Hepatocyte (in vitro differentiated cells): ENCODE data around the gene ZMIZ1. TPM values are rescaled to one million over a fixed set of nuclear protein-coding genes. Genes with fewer than 3 reads are reported as not detected.

ENCODE experiments used
- DNase-seq: peaks from one replicate; pipeline ENCODE4 v3.0.0-alpha.2; 2016; ENCODE audit warnings: low spot score
- H2AFZ ChIP-seq: fragments of 200-600 bp; sonication (generic); 2 replicates; pipeline ENCODE4 v1.6.0; 2016; ENCODE audit warnings: antibody characterized with exemption, mild to moderate bottlenecking
- H3K27ac ChIP-seq: fragments of 200-600 bp; sonication (generic); 2 replicates; pipeline ENCODE4 v1.5.1; 2016; ENCODE audit warnings: mild to moderate bottlenecking
- H3K27me3 ChIP-seq: fragments of 200-600 bp; sonication (generic); 2 replicates; pipeline ENCODE4 v1.6.1; 2016
- H3K36me3 ChIP-seq: fragments of 200-600 bp; sonication (generic); replicated peaks from 2 replicates; pipeline ENCODE4 v1.5.1; 2016; ENCODE audit warnings: low read depth; ENCODE audit not compliant: insufficient read depth
- H3K4me1 ChIP-seq: fragments of 200-600 bp; sonication (generic); 2 replicates; pipeline ENCODE4 v1.5.1; 2016; ENCODE audit warnings: mild to moderate bottlenecking, moderate library complexity; ENCODE audit not compliant: insufficient read depth
- H3K4me2 ChIP-seq: fragments of 200-600 bp; sonication (generic); 2 replicates; pipeline ENCODE4 v1.6.0; 2016
- H3K4me3 ChIP-seq: fragments of 200-600 bp; sonication (generic); 2 replicates; pipeline ENCODE4 v1.5.1; 2016; ENCODE audit warnings: mild to moderate bottlenecking
- H3K79me2 ChIP-seq: fragments of 200-600 bp; sonication (generic); 2 replicates; pipeline ENCODE4 v1.6.0; 2017; ENCODE audit warnings: mild to moderate bottlenecking
- H3K9me2 ChIP-seq: fragments of 200-600 bp; sonication (generic); replicated peaks from 2 replicates; pipeline ENCODE4 v1.6.0; 2017; ENCODE audit warnings: mild to moderate bottlenecking; ENCODE audit not compliant: insufficient read depth
- H3K9me3 ChIP-seq: fragments of 200-600 bp; sonication (generic); 2 replicates; pipeline ENCODE4 v1.5.1; 2016; ENCODE audit warnings: low read depth, mild to moderate bottlenecking
- H4K20me1 ChIP-seq: fragments of 200-600 bp; sonication (generic); 2 replicates; pipeline ENCODE4 v1.6.0; 2016; ENCODE audit warnings: mild to moderate bottlenecking; ENCODE audit not compliant: insufficient read depth, poor library complexity, severe bottlenecking
- EZH2 ChIP-seq: fragments of 200-600 bp; sonication (generic); IDR thresholded peaks from 2 replicates; pipeline ENCODE4 v1.6.1; 2016; ENCODE audit warnings: antibody characterized with exemption, mild to moderate bottlenecking, borderline replicate concordance
- EZH2phosphoT487 ChIP-seq: fragments of 200-600 bp; sonication (generic); IDR thresholded peaks from one replicate; pipeline ENCODE4 v1.6.1; 2018; ENCODE audit warnings: antibody characterized with exemption, mild to moderate bottlenecking, low read depth, moderate library complexity; ENCODE audit not compliant: unreplicated experiment, severe bottlenecking
- WGBS: methylation state at CpG from one replicate; pipeline ENCODE4 v1.1.6; 2016; ENCODE audit warnings: low lambda C conversion rate; ENCODE audit errors: missing lambda C conversion rate; 5-methylcytosine and 5-hydroxymethylcytosine counted together
- polyA plus RNA-seq: library from polyadenylated mRNA; unstranded; fragments of >200 nt; fragmentation: Nextera tagmentation; extraction: Ambion mirVana; gene quantifications from 2 replicates; pipeline ENCODE4 v1.2.1, GENCODE V29; 2016
- total RNA-seq: library from RNA; depleted of rRNA; stranded (reverse); fragments of >200 nt; gene quantifications from 2 replicates; pipeline ENCODE4 v1.2.3, GENCODE V29; 2014
- TF ChIP-seq, protein P1 (sequence below): fragments of 200-600 bp; sonication (generic); IDR thresholded peaks from 2 replicates; pipeline ENCODE4 v1.5.1; 2016; ENCODE audit warnings: antibody characterized with exemption, mild to moderate bottlenecking; ENCODE audit not compliant: poor library complexity

ZMIZ1 gene
- total and polyA plus RNA-seq, 2 experiments from 2014 or later = 30.9 to 32.4 TPM

DNA sequence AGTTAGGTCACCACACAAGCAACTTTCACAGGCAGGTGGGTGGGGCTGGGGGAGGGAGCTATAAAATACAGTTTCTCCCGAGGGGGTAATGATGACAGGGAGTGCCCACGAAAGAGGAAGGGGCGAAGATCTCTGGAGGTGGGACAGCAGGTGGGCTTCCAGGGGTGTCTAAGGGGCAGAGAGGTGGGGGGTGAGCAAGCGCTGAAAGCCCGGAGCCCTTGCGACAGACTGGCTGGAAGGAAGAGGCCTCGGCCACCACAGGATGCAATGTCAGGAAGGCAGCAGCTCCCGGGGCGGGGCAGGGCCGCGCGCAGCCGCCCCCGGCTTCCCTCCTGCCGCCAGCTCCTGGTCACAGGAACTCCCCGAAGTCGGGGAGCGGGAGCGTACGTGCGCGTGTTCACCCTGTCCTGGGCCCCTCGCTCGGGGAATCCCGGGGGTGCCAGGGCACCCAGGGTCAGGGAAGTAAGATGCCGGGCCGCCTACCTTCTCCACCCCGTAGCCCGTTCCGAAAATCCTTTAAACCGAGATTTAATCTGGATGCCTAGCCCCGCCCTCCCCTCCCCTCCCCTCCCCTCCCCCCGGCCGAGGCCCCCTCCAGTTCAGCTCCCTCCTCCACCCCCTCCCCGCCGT is 173.3 kb downstream of the ZMIZ1 start:
- Histone ChIP-seq H4K20me1 (peaks cover 93% of the 10 kb centered on the region), H3K36me3 (no peaks in the 10 kb centered on the region), H3K27me3 (no peaks in the 10 kb centered on the region), H3K4me2 (peak overlapping the region; percentile 87), H3K79me2 (peaks cover 62% of the 10 kb centered on the region), H3K9me2 (no peaks in the 10 kb centered on the region), H3K27ac (peak overlapping the region; percentile 37), H3K4me1 (peaks cover 44% of the 10 kb centered on the region), H2AFZ (no peak overlapping the region), H3K9me3 (no peaks in the 10 kb centered on the region), H3K4me3 (peak overlapping the region; percentile 55)
- 10% methylated on average over 24 of the region's 36 CpGs for WGBS
- no peak for TF ChIP-seq EZH2phosphoT487
- TF ChIP-seq, protein P1, sequence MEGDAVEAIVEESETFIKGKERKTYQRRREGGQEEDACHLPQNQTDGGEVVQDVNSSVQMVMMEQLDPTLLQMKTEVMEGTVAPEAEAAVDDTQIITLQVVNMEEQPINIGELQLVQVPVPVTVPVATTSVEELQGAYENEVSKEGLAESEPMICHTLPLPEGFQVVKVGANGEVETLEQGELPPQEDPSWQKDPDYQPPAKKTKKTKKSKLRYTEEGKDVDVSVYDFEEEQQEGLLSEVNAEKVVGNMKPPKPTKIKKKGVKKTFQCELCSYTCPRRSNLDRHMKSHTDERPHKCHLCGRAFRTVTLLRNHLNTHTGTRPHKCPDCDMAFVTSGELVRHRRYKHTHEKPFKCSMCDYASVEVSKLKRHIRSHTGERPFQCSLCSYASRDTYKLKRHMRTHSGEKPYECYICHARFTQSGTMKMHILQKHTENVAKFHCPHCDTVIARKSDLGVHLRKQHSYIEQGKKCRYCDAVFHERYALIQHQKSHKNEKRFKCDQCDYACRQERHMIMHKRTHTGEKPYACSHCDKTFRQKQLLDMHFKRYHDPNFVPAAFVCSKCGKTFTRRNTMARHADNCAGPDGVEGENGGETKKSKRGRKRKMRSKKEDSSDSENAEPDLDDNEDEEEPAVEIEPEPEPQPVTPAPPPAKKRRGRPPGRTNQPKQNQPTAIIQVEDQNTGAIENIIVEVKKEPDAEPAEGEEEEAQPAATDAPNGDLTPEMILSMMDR = no peak
- peak; percentile 80 for DNase-seq

DNA sequence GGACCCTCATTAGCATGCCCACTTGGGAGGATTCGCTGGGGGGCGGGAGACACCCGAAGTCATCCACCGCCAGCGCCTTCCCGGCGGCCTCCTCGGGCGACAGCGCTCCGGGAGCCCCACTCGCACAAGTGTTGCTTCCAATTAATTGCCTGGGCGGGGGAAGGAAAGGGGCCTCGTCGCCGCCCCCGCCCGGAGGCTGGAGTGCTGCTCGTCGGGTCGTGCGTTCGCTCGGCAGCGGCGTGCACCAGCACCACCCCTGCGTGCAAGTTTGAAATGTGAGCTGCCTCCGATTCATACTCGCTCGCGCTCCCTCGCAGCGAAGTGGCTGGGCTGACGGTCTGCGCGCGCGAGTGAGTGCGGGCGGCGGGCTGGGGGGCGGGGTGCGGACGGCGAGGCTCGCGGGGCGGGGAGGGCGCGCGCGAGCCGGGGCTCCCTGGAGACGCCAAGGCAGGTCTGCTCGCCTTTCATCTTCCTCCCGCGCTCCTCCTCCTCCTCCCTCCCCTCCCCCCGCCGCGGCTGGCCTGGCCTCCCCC is 173.9 kb downstream of the ZMIZ1 start:
- Histone ChIP-seq H4K20me1 (peaks cover 93% of the 10 kb centered on the region), H3K27ac (peak overlapping the region; percentile 43), H3K4me1 (peaks cover 41% of the 10 kb centered on the region), H2AFZ (no peak overlapping the region), H3K36me3 (no peaks in the 10 kb centered on the region), H3K9me2 (no peaks in the 10 kb centered on the region), H3K4me3 (peak overlapping the region; percentile 55), H3K9me3 (no peaks in the 10 kb centered on the region), H3K27me3 (no peaks in the 10 kb centered on the region), H3K4me2 (peak overlapping the region; percentile 87), H3K79me2 (peaks cover 63% of the 10 kb centered on the region)
- peak; percentile 85 for DNase-seq
- TF ChIP-seq EZH2 (no peak), EZH2phosphoT487 (no peak)
- WGBS = 7% methylated on average over 21 of the region's 60 CpGs

GRCh38 chr10:79243181-79244067 is 174.7 kb downstream of the ZMIZ1 start:
- Histone ChIP-seq H3K4me2 (peak overlapping the region; percentile 87), H4K20me1 (peaks cover 93% of the 10 kb centered on the region), H3K79me2 (peaks cover 70% of the 10 kb centered on the region), H3K4me1 (peaks cover 34% of the 10 kb centered on the region), H3K27ac (peak overlapping the region; percentile 43), H3K4me3 (peak overlapping the region; percentile 55), H3K9me2 (no peaks in the 10 kb centered on the region), H2AFZ (no peak overlapping the region), H3K9me3 (no peaks in the 10 kb centered on the region), H3K27me3 (no peaks in the 10 kb centered on the region), H3K36me3 (no peaks in the 10 kb centered on the region)
- WGBS = 19% methylated on average over 62 of the region's 120 CpGs
- no peak for TF ChIP-seq EZH2
- TF ChIP-seq, protein P1 = no peak
- TF ChIP-seq EZH2phosphoT487 = no peak
- DNase-seq = peak; percentile 46

DNA sequence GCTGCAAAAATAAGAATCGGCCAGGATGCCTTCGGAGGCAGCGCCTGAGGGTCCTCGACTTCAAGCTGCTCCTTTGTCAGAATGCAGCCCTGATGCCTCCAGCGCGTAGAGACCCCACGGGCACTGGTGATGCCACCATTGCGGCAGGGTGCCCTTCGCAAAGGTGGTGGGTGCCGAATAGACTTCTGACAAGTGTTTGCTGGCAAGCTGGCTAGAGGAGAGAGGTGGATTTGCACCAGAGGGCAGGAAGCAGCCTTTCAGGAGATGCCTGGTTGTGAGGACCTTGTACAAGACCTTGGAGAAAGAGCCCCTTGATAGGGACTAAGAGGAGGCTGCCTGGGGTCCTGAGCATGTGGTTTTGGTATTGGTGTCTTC is 175.3 kb downstream of the ZMIZ1 start:
- Histone ChIP-seq H3K79me2 (peaks cover 72% of the 10 kb centered on the region), H3K4me2 (peak overlapping the region; percentile 87)
- TF ChIP-seq, protein P1 = no peak
- TF ChIP-seq EZH2 = no peak

More for the DNA sequence above, 175.3 kb downstream of the ZMIZ1 start:
- 75% methylated on average over 10 of the region's 10 CpGs for WGBS
- Histone ChIP-seq H4K20me1 (peaks cover 93% of the 10 kb centered on the region), H3K27me3 (no peaks in the 10 kb centered on the region), H3K4me1 (peaks cover 29% of the 10 kb centered on the region), H3K9me2 (no peaks in the 10 kb centered on the region), H3K4me3 (no peak overlapping the region), H3K27ac (no peak overlapping the region), H2AFZ (no peak overlapping the region), H3K36me3 (no peaks in the 10 kb centered on the region), H3K9me3 (no peaks in the 10 kb centered on the region)
- DNase-seq = no peak
